Fibroblast of skin of scalp (primary cell): ENCODE results near the gene TENT4A. TPM values are rescaled to one million over a fixed set of nuclear protein-coding genes. Genes with fewer than 3 reads are reported as not detected.
A peak's percentile ranks its signal among the peaks of the same experiment; 100 is the strongest.
"Not testable (repeated sequence)": the region's sequence is repeated elsewhere in the genome, so short reads cannot be mapped to it uniquely, and the experiment has no call there.

Experiments used
- DNase-seq: peaks from one replicate; pipeline ENCODE4 v3.0.0-alpha.2; 2013
- polyA plus RNA-seq, 2 experiments: library from polyadenylated mRNA; unstranded; fragments of 120-200 nt; gene quantifications; one replicate each; pipeline ENCODE4 v1.2.1, GENCODE V29; 2013; ENCODE audit not compliant: insufficient read length in 2 of 2

Gene TENT4A
- polyA plus RNA-seq (2013, experiment 1 of 2; ENCODE audit: insufficient read length) = 19.1 TPM
- 19.4 TPM for polyA plus RNA-seq (2013, experiment 2 of 2; ENCODE audit: insufficient read length)

DNA sequence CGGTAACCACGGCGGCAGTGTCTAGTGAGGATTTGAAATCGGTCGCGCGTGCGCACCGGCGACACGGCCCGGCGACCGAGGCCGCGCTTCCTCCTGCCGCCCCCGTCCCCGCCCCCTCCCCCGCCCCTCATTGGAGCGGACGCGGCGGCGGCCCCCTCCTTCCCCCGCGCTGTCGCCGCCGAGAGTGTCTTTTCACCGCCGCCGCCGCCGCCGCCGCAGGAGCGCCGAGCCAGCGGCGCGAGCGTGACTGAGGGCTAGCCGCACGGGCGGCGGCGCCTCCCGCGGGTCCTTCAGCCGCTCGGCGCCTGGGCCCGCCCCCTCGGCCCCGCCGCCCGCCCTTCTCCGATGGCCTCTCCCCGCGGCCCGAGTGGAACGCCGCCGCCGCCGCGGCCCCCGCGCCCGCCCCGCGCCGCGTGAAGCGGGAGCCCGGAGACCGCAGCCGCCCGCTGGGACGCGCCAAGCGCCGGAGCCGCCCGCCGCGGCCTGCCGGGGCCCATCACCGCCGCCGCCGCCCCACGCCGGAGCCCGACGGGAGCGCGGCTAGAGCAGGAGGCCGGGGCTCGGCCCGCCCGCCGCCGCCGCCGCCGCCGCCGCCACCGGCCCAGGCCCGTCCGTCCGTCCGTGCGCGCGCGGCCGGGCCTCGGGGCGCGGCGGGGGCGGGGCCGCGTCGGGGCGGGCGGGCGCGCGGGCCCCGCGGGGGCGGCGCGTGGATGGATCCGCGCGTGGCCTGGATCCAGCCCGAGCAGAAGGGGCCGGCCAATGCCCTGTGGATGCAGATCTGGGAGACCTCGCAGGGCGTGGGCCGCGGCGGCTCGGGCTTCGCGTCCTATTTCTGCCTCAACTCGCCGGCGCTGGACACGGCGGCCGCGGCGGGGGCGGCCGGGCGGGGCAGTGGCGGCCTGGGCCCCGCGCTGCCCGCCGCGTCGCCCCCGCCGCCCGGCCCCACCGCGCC is at the start of gene TENT4A:
TENT4A (plus strand) TSS at position 159 of the 952 bp plus-strand sequence; CDS start at position 711, 552 bp downstream.
- DNase-seq = no peak

GRCh38 chr5:6666762-6667161 is 46.5 kb upstream of the TENT4A start:
- DNase-seq = no peak

GRCh38 chr5:6667648-6668047 is 45.6 kb upstream of the TENT4A start:
- DNase-seq = no peak

DNA sequence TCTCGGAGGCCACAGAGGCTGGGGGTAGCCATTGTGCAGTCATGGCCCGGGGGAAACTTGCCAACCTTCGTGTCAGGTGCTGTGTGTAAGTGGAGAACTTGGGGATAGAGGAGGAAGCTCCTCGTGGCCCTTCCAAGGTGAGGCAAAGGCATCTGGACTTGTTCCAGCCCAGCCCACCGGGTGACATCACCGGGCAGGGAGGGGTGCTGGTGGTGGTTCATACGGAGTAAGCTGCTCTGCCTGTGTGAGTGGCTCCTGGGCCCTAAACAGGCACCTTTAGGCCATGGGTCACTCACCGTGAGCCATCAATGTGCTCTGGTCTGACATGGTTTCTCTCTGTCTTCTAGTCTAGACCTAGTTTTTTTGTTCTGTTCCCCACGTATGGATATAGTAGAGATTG is 44.5 kb upstream of the TENT4A start:
- DNase-seq = not testable (repeated sequence)

DNA sequence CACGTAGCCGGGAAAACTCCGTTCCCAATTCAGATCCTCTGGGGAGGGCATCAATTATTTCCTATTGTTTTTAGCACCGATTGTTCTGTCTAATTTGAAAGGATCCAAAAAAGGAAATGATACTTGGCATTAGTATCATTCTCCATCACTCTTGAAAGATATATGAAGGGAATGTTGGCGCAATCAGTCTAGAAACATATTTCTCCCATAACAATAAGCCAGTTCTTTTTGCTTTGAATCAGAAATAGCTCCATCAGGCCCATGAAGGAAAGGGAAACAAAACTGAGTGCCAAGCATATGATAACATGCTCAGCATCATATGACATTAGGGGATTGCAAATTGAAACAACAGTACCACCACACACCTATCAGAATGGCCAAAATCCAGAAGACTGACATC is 40.2 kb upstream of the TENT4A start:
- no peak for DNase-seq

- DNase-seq = no peak
Observed at GRCh38 chr5:6673963-6674362, 39.3 kb upstream of the TENT4A start.

- DNase-seq = no peak
Observed at GRCh38 chr5:6674421-6674820, 38.8 kb upstream of the TENT4A start.

GRCh38 chr5:6674886-6675285 is 38.3 kb upstream of the TENT4A start:
- no peak for DNase-seq

- DNase-seq = no peak
Observed at GRCh38 chr5:6675784-6676491, 37.3 kb upstream of the TENT4A start.

GRCh38 chr5:6676702-6677101 is 36.5 kb upstream of the TENT4A start:
- DNase-seq = no peak

DNA sequence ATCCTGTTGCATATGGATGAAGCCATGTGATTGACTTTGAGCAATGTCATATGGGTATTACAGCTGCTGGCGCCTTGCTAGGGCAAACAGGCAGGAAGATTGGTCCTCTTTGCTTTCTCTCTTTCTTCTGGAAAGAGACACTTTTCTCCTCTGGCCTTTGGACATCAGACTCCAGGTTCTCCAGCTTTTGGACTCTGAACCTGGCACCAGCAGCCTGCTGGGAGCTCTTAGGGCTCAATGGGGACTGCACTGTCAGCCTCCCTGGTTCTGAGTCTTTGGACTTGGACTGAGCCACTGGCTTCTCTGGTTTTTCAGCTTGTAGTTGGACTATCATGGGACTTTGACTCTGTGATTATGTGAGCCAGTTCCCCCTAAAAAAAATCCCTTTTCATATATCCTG is 34.8 kb upstream of the TENT4A start:
- DNase-seq = no peak

GRCh38 chr5:6680922-6681321 is 32.3 kb upstream of the TENT4A start:
- no peak for DNase-seq

DNA sequence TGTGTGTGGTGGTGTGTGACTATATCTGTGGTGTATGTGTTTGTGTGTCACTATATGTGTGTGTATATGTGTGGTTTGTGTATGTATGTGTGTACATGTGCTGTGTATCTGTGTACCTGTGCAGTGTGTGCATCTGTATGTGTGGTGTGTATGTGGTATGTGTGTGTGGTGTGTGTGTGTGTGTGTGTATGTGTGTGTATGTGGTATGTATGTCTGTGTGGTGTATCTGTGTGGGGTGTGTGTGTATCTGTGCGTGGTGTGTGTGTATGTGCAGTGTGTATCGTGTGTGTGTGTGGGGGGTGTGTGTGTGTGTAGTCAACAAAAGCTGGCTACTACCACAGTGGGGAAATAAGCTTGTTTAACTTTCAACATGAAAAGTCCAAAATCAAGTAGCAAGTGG is 31.6 kb upstream of the TENT4A start:
- DNase-seq = no peak

DNA sequence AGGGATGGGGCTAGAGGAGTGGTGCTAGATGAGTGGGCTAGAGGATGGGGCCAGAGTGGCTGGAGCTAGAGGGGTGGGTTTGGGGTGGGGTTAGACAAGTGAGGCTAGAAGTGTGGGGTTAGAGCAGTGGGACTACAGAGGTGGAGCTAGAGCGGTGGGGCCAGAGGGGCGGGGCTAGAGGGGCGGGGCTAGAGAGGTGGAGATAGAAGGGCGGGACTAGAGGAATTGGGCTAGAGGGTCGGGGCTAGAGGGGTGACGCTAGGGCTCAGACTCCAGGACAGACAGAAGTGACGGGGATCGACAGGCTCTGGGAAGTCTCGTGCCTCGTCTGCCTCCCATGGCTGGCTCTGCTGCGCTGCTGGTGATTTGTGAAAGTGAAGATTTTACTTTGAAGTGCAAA is 31.0 kb upstream of the TENT4A start:
- DNase-seq = no peak

DNA sequence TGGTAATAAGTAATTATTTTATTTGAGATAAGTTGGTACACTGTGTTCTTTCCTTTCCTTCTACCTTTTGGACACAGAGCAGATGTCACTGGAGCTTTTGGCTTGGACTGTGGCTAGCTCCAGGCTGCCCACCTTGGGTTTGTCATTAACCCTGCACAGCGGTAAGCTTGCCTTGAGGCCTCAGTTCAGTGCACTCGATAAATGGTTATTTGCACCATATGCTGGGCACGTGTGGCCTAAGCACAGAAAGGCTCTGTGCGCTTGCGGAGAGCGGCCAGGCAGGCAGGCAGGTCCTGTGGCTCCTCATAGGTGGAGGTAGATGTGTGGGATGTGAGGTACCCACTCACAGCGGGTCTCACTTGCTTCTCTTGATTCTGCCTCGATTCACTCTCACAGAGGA is 30.0 kb upstream of the TENT4A start:
- DNase-seq = no peak

- DNase-seq = no peak
Observed at GRCh38 chr5:6684075-6684474, 29.2 kb upstream of the TENT4A start.

- DNase-seq = no peak
Observed at GRCh38 chr5:6686501-6686900, 26.7 kb upstream of the TENT4A start.

- DNase-seq = peak; percentile 48
Observed at GRCh38 chr5:6686915-6687409, 26.3 kb upstream of the TENT4A start.

DNA sequence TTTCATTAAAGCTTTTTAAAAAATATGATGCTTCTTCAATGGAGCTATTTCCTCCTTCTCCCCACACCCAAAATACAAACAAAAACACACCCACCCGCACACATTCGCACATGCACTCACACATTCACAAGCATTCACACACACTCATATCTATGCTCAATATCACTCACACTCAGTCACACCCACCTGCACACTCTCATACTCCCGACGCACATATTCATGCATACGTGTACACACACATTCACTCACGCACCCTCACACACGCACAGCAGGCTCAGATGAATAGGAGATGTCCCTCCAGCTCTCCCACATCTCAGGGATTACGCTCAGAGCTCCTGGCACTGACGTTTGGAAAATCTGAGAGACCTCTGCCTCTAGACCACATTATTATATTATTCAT is 25.7 kb upstream of the TENT4A start:
- DNase-seq = no peak

DNA sequence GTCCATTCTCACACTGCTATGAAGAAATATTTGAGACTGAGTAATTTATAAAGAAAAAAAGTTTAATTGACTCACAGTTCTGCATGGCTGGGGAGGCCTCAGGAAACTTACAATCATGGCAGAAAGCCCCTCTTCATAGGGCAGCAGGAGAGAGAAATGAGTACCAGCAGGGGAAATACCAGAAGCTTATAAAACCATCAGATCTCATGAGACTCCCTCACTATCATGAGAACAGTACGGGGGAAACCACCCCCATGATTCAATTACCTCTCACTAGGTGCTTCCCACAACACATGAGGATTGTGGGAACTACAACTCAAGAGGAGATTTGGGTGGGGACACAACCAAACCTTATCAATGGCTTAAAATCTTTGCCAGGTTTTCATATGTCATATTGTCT is 20.3 kb upstream of the TENT4A start:
- no peak for DNase-seq

GRCh38 chr5:6698696-6699095 is 14.5 kb upstream of the TENT4A start:
- no peak for DNase-seq

- DNase-seq = no peak
Observed at GRCh38 chr5:6699357-6699756, 13.9 kb upstream of the TENT4A start.

DNA sequence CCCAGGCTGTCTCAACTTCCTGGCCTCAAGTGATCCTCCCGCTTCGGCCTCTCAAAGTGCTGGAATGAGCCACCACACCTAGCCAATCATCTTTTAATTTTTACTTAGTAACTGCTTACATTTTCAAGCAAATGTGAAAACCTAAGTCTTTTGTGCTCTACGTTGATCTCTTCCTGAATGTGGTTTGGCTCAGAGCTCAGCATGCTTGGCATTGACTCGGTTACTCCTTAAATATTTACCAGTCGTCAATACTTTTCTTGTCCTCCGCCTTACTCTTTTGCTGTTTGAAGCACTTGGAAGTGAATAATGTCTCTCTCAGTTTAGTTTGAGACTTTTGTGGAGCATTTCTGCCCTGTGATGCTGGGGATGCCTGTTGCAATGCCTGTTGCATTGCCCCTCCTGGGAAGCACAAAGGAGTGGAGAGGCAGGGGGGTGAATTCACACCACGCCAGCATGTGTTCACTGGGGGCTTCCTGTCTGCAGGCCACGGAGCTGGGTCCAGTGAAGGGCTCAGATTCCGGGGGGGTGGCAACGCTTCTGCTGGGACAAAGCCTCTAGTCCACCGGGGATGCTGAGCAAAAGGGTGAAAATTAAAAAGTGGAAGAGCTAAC is 13.1 kb upstream of the TENT4A start:
- DNase-seq = no peak
